ENCODE data around the gene ATXN2L. TPM values are rescaled to one million over a fixed set of nuclear protein-coding genes. Genes with fewer than 3 reads are reported as not detected.

The ATXN2L gene
- total and polyA plus RNA-seq, 2 of the 4 experiments (the other 2 are of a cell fraction) = 12.9 to 58.8 TPM

GRCh38 chr16:28823873-28824716, 1.3 kb downstream of the ATXN2L start (continued):
- TF ChIP-seq CTCF (conservative IDR thresholded peaks at IDR 0.05; ENCODE audit: low read depth, low read length) = peak; percentile 21; the same call in 1 of the 2 replicates
- TF ChIP-seq RAD21 (IDR thresholded peaks at IDR 0.05; ENCODE audit: low read length) = no peak
- TF ChIP-seq RCOR1 (IDR thresholded peaks at IDR 0.05; ENCODE audit: insufficient replicate concordance, low read length) = no peak

Measured in IMR-90 (cell line).